Measurements from ENCODE around the gene DEXI. TPM values are rescaled to one million over a fixed set of nuclear protein-coding genes. Genes with fewer than 3 reads are reported as not detected.

The DEXI gene
- polyA plus RNA-seq, 3 donors = 4.9 to 10.8 (median 6.8) TPM

Other genes with a start within 250 kb of the DEXI start
- under 1 TPM in 1 of 3 donors, not detected in 2; 0.16 TPM for gene TEKT5, start 247.5 kb downstream of the DEXI start, polyA plus RNA-seq
- 10 to 100 TPM; 52.8 to 56.6 (median 54.3) TPM for gene NUBP1, start 198.6 kb downstream of the DEXI start, polyA plus RNA-seq
- under 1 TPM; 0.06 to 0.17 (median 0.08) TPM for gene TVP23A, start 123.7 kb downstream of the DEXI start, polyA plus RNA-seq
- 100 to 1,000 TPM in 1 of 3 donors, 10 to 100 TPM in 2; 15.6 to 178 (median 22.1) TPM for gene CIITA, start 65.3 kb downstream of the DEXI start, polyA plus RNA-seq
- gene CLEC16A, start 2.1 kb upstream of the DEXI start, polyA plus RNA-seq = 10 to 100 TPM in 1 of 3 donors, 1 to 10 TPM in 2; 3.4 to 12.0 (median 5.8) TPM

Data from CD14-positive monocyte (primary cell).